EL (cell line): ENCODE measurements around the gene AXL.

ENCODE experiments used
- DNase-seq: peaks from one replicate; pipeline ENCODE4 v3.0.0-alpha.2; 2016

The AXL gene

GRCh38 chr19:41310033-41310831 lies 91.2 kb downstream of the AXL start, which contains the start of gene CCDC97:
TSS of gene CCDC97 (plus strand) at chr19:41310172. CDS start at chr19:41310311, 139 bp downstream.
- peak; percentile 85 for DNase-seq

DNA sequence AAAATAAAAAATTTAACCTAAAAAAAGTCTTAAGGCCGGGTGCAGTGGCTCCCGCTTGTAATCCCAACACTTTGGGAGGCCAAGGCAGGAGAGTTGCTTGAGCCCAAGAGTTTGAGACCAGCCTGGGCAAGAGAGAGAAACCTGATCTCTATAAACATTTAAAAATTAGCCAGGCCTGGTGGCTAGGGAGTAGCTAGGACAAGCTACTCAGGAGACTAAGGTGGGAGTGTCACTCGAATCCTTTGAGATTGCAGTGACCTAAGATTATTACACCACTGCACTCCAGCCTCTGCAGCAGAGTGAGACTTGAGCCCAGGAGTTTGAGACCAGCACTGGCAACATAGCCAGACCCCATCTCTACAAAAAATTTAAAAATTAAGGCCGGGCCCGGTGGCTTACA lies 92.0 kb downstream of the AXL start:
- no peak for DNase-seq
